ENCODE measurements around the gene PLCB2.

The PLCB2 gene

DNA sequence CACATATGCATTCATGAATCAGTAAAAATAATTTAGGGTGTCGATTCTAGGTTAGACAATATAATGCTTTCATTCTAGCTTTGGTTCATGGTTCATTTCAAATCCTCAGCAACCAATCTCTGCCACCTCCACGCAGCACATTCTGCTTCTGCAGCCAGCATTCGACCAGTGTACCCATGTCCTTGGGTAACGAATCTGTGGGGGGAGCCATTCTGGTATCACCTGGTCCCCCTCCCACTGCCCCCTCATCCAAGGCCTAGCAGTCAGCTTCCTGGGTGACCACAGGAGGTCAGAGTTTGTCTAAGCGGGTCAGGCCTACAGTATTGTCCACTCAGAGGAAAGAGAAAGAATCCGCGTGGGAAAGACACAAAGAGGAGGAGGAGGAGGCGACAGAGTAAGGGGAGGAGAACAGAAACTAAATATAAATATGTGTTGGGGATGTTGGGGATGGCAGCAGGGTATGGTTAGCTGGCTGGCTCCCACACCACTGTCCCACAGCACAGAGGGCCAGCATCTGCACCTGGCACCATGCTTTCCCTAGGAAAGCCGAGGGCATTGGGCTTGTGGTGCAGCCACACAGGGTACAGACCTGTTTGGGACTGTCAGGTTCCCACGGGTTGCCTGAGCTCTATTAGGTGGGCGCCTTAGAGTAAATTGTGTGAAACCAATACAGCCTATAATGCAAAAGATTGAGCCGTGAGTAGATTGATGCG is 56.8 kb downstream of the PLCB2 start:
- no peak for DNase-seq (ENCODE audit: low spot score)

DNA sequence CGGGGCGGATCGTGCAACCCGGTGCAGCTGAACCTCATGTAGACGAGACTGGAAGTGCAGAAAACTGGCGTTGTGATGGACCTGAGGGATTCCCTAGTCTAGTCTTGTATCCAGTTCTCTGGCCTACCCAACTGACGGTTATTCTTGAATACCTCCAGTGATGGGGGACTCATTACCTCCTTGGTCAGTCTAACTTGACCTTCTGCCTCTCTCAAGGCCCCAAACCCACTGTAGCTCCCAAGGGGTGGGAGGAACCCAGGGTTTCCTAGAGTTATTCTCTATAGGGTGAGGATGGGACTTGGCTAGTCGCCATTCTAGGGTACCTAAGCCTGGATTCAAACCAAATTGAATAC is 57.5 kb downstream of the PLCB2 start:
- DNase-seq (ENCODE audit: low spot score), result no peak

DNA sequence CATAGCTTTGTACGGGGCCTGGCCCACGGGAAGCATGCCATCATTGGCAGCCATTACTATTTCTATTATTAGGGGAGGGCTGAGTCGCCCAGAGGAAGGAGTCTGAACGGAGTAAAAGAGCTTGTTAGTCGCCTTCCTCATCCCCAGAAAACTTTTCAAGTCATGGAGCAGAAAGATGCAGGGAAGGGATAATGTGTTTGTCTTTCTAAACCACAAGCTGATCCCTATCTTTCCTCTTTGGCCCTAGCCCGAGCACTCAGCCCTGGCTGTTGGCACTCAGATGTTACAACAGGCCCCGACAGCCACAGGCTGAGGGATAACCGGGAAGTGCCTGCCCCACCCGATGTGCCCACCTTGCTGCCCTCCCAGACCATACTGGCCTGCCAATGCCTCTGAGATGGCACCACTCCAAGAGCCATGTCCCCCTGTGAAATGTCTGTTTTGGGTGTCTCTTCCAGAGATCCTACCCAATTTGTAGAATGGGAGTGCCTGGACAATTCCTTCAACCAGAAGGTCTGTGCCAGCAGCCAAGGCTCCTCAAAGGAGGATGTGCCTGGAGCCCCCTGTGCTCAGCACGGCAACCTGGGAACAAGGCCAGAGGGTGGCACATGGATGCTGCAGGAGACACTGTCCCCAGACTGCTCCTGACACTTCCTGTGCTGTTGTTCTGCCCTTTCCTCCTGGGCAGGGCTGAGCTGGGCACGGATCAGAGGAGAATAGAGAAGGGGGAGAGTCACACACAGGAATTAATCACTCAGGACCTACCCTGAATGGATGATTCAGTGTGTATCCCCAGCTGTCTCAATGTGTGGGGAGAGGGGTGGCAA is 58.0 kb downstream of the PLCB2 start:
- no peak for DNase-seq (ENCODE audit: low spot score)

GRCh38 chr15:40248006-40248783 is 59.5 kb downstream of the PLCB2 start:
- DNase-seq (ENCODE audit: low spot score), result no peak

GRCh38 chr15:40247406-40247971 is 60.2 kb downstream of the PLCB2 start:
- DNase-seq (ENCODE audit: low spot score), result no peak

- no peak for DNase-seq (ENCODE audit: low spot score)
Observed at GRCh38 chr15:40246496-40247280, 61.0 kb downstream of the PLCB2 start.

DNA sequence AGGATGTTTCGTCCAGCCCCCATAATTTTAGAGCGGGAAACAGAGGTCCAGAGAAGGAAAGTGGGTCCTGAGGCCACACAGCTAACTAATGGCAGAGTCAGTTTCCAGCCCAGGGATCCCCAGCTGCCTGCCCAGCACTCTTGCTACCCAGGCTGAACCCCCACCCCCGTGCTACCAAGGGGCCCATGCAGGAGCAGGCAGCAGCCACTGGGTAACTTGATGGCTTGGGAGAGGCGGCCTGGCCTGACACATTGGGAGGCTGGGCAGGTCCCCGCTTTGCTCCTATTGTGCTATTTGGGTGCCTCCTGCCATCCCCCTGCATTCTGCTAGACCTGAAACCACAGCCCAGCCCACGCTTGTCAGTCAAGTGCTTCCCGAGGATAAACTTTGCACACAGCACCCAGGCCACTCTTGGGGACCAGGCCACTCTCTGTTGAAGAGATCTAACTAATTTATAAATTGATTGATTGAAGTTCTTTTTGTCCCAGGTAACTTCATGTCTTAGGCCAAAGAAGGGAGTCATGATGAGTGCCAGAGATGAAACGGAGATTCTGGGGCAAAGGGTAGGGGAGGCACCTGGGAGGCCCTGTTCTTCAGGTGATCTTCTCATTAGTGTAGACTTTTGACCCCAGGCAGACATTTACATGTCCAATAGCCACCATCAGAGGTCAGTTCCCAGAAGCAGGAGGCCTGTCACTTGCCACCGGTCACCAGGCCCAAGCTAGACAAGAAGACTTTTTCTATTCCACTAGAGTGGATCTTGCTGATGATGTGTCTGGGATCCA is 61.9 kb downstream of the PLCB2 start:
- DNase-seq (ENCODE audit: low spot score), result no peak

GRCh38 chr15:40244961-40245523 is 62.7 kb downstream of the PLCB2 start:
- peak; percentile 43 for DNase-seq (ENCODE audit: low spot score)

- DNase-seq (ENCODE audit: low spot score), result no peak
Observed at GRCh38 chr15:40243126-40243810, 64.5 kb downstream of the PLCB2 start.

GRCh38 chr15:40242601-40243000 is 65.1 kb downstream of the PLCB2 start:
- peak; percentile 37 for DNase-seq (ENCODE audit: low spot score)

DNA sequence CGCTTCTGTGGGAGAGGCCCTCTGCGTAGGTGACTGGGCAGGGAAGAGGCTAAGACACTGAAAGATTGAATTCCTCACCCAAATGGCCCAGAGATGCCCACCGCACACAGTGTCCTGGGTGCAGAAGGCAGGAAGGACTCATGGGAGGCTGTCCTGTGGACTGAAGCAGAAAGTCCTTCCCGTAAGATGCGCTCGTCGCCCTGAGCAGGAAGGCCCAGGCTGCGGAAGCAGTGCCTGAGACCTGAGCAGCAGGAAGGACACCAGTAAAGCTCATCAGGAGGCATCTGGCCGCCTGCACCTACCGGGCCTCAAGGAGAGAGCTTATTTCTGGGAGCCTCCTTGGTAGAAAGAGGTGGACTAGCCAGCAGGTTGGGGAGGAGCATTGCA is 65.5 kb downstream of the PLCB2 start:
- DNase-seq (ENCODE audit: low spot score), result peak; percentile 35

DNA sequence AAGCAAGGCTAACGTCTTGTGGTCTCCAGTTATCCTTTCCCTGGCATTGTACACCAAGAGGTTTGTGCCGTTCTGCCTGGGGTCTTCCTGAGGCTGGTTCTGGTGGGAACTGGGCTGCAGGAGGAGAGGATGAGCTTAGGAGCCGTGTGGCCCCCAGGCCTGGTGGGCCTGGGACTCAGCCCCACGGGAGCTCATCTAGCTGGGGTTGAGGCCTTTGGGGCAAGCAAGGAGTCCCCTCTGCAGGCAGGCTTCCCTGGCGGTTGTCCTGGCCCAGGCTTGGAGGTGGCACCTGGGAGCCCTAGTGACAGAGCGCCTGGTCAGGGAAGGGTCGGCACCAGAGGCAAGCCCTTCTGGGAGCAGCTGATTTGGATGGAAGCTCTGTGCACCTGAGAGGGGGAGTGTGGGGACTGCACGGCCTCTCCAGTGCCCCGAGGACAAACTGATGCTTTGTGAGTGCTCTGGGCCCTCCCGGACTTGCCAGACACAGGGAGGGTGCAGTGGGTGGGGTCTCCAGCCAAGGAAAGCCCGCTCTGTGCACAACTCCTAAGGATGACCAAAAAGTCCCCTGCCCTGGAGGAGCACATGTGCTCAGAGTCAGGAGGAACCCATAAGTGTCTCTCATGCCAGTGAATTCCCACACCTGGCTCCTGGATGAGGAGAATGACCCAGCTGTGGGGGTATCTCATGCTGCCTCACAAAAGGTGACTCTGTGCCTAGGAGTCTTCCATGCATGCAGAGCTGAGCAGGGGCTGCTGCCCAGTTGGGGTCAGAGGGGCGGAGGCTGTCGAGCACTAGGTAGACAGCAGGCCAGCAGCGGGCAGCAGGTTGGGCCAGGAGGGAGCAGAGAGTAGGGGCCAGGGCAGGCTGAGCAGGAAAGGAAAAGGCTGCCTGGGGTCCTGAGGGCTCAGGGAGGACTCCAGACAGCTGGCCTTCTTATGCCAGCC is 66.2 kb downstream of the PLCB2 start:
- DNase-seq (ENCODE audit: low spot score), result peak; percentile 45

DNA sequence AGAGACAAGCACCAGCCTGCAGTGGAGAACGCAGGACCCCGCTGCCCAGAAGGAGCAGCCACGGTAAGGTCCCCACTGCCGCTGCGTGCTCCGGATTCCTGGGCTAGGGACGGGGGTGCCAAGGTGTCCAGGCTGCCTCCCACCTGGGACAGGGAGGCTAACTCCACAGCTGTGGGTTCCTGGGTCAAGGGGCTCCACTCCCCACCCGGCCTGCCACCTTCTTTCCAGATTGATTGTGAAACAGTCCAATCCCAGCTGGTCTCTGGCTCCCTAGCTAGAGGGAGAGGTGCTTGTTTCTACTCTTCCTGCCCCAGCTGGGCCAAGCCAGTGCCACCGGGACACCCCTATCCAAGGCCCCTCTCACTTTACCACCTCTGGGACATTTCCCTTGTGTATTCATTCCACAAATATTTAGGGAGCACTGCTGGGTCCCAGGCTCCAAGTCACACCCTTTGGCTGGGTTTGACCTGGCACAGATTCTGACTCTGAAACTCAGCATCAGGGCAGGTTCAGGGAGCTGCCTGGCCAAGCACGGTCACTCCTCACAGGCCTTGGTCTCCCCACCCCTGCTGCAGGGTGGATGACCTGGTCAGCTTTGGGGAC is 67.0 kb downstream of the PLCB2 start:
- DNase-seq (ENCODE audit: low spot score), result peak; percentile 43

- DNase-seq (ENCODE audit: low spot score), result peak; percentile 54
Observed at GRCh38 chr15:40239693-40240618, 67.8 kb downstream of the PLCB2 start.

DNA sequence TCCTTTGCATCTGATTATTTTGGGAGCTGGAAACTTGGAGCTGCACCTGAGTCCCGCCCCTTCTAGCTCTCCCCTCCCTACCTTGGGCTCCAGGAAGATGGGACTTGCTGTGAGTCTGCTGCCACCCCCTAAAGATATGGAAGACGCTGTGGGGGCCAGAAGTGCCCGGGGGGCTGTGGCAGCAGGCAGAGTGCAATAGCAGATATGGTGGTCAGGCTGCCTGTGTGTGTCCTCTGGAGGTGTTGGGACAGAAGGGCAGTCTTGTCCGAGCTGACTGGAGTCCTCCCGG is 68.4 kb downstream of the PLCB2 start:
- no peak for DNase-seq (ENCODE audit: low spot score)

GRCh38 chr15:40238532-40239403 is 69.0 kb downstream of the PLCB2 start, which contains the start of gene PAK6:
TSS of gene PAK6 (plus strand) at chr15:40239063. CDS start at chr15:40264786, 25,723 bp downstream.
- peak; percentile 77 for DNase-seq (ENCODE audit: low spot score)
